GM23338 (cell line): ENCODE data around the gene TTLL5. TPM values are rescaled to one million over a fixed set of nuclear protein-coding genes. Genes with fewer than 3 reads are reported as not detected.

Experiments
- ATAC-seq: fragments of 200-7000 bp; cut with Tn5 transposase; 3 replicates; pipeline ENCODE4 v1.9.1; 2020
- DNase-seq: peaks from one replicate; pipeline ENCODE4 v3.0.0-alpha.2; 2015; ENCODE audit warnings: low spot score
- H2AFZ ChIP-seq: fragments of 200-600 bp; sonication (generic); 2 replicates; pipeline ENCODE4 v1.8.0; 2016; ENCODE audit warnings: antibody characterized with exemption, mild to moderate bottlenecking, moderate library complexity
- H3F3A ChIP-seq: fragments of 200-600 bp; sonication (generic); replicated peaks from 2 replicates; pipeline ENCODE4 v1.8.0; 2017; ENCODE audit warnings: antibody characterized with exemption, mixed run types, low read depth
- H3K27ac ChIP-seq: fragments of 200-600 bp; sonication (generic); 2 replicates; pipeline ENCODE4 v1.6.1; 2016; ENCODE audit warnings: low read depth
- H3K27me3 ChIP-seq: fragments of 200-600 bp; sonication (generic); 2 replicates; pipeline ENCODE4 v1.8.0; 2016; ENCODE audit warnings: mild to moderate bottlenecking, mixed run types, moderate library complexity; ENCODE audit not compliant: insufficient read depth
- H3K36me3 ChIP-seq: fragments of 200-600 bp; sonication (generic); 2 replicates; pipeline ENCODE4 v1.8.0; 2016; ENCODE audit warnings: mild to moderate bottlenecking; ENCODE audit not compliant: insufficient read depth
- H3K4me1 ChIP-seq: fragments of 200-600 bp; sonication (generic); 2 replicates; pipeline ENCODE4 v1.8.0; 2016; ENCODE audit warnings: mild to moderate bottlenecking, moderate library complexity; ENCODE audit not compliant: insufficient read depth
- H3K4me2 ChIP-seq: fragments of 200-600 bp; sonication (generic); 2 replicates; pipeline ENCODE4 v1.7.1; 2017; ENCODE audit warnings: mixed run types
- H3K4me3 ChIP-seq: fragments of 200-600 bp; sonication (generic); 2 replicates; pipeline ENCODE4 v1.6.1; 2016; ENCODE audit warnings: mixed run types
- H3K79me2 ChIP-seq: fragments of 200-600 bp; sonication (generic); replicated peaks from 2 replicates; pipeline ENCODE4 v1.8.0; 2017; ENCODE audit warnings: mild to moderate bottlenecking; ENCODE audit not compliant: insufficient read depth
- H3K9me2 ChIP-seq: fragments of 200-600 bp; sonication (generic); 2 replicates; pipeline ENCODE4 v1.8.0; 2017; ENCODE audit not compliant: insufficient read depth
- H4K20me1 ChIP-seq: fragments of 200-600 bp; sonication (generic); replicated peaks from 2 replicates; pipeline ENCODE4 v1.8.0; 2017; ENCODE audit warnings: mild to moderate bottlenecking; ENCODE audit not compliant: insufficient read depth
- H3K27ac Mint-ChIP-seq: 2 replicates; pipeline ENCODE4 v1.8.0; 2020; ENCODE audit warnings: inconsistent platforms, mild to moderate bottlenecking, moderate library complexity, mixed read lengths
- H3K27me3 Mint-ChIP-seq: 3 replicates; pipeline ENCODE4 v1.8.0; 2022; ENCODE audit warnings: low read depth, mild to moderate bottlenecking, moderate library complexity, mixed read lengths, inconsistent platforms; ENCODE audit not compliant: insufficient read depth, poor library complexity
- H3K36me3 Mint-ChIP-seq: 3 replicates; pipeline ENCODE4 v1.8.0; 2021; ENCODE audit warnings: low read depth, mild to moderate bottlenecking, inconsistent platforms, moderate library complexity, mixed read lengths
- H3K4me1 Mint-ChIP-seq: 3 replicates; pipeline ENCODE4 v1.8.0; 2020; ENCODE audit warnings: mild to moderate bottlenecking, inconsistent platforms, mixed read lengths
- H3K4me3 Mint-ChIP-seq: 3 replicates; pipeline ENCODE4 v1.8.0; 2021; ENCODE audit warnings: moderate library complexity, mild to moderate bottlenecking, inconsistent platforms, mixed read lengths
- H3K9me3 Mint-ChIP-seq: 3 replicates; pipeline ENCODE4 v1.8.0; 2020; ENCODE audit warnings: moderate library complexity, mild to moderate bottlenecking, inconsistent platforms, mixed read lengths
- CREB1 ChIP-seq: fragments of 250-450 bp; sonication (Bioruptor Pico); IDR thresholded peaks from 2 replicates; pipeline ENCODE4 v1.5.0; 2020; ENCODE audit warnings: low read depth, mild to moderate bottlenecking, moderate library complexity
- EZH2 ChIP-seq: fragments of 200-600 bp; sonication (generic); IDR thresholded peaks from one replicate; pipeline ENCODE4 v1.8.0; 2017; ENCODE audit warnings: antibody characterized with exemption, mild to moderate bottlenecking, low read depth; ENCODE audit not compliant: unreplicated experiment
- EZH2phosphoT487 ChIP-seq: fragments of 200-600 bp; sonication (generic); IDR thresholded peaks from one replicate; pipeline ENCODE4 v1.8.1; 2018; ENCODE audit warnings: antibody characterized with exemption; ENCODE audit not compliant: unreplicated experiment
- JUNB ChIP-seq: IDR thresholded peaks from one replicate; pipeline ENCODE4 v1.6.1; 2016; ENCODE audit warnings: antibody characterized with exemption; ENCODE audit not compliant: unreplicated experiment
- NANOG ChIP-seq: IDR thresholded peaks from 2 replicates; pipeline ENCODE4 v1.6.1; 2016; ENCODE audit warnings: antibody characterized with exemption, borderline replicate concordance
- POLR2AphosphoS5 ChIP-seq: IDR thresholded peaks from 2 replicates; pipeline ENCODE4 v1.6.1; 2016; ENCODE audit warnings: antibody characterized with exemption, low read depth
- STAT1 ChIP-seq: IDR thresholded peaks from one replicate; pipeline ENCODE4 v1.6.1; 2016; ENCODE audit warnings: antibody characterized with exemption; ENCODE audit not compliant: unreplicated experiment
- ZNF114 ChIP-seq: fragments of 250-450 bp; sonication (Bioruptor Pico); IDR thresholded peaks from 2 replicates; pipeline ENCODE4 v1.5.0; 2020; ENCODE audit warnings: mild to moderate bottlenecking, moderate library complexity
- ZNF331 ChIP-seq: fragments of 250-450 bp; sonication (Bioruptor Pico); IDR thresholded peaks from 2 replicates; pipeline ENCODE4 v1.5.0; 2020; ENCODE audit warnings: low read depth, mild to moderate bottlenecking, moderate library complexity
- polyA plus RNA-seq: library from polyadenylated mRNA; unstranded; fragments of >200 nt; fragmentation: Nextera tagmentation; extraction: Ambion mirVana; gene quantifications from 2 replicates; pipeline ENCODE4 v1.2.1, GENCODE V29; 2016
- total RNA-seq: library from RNA; depleted of rRNA; stranded (reverse); fragments of >200 nt; shearing (Covaris generic); gene quantifications from 2 replicates; pipeline ENCODE4 v1.2.3, GENCODE V29; 2014
- TF ChIP-seq, protein P1 (sequence below): IDR thresholded peaks from one replicate; pipeline ENCODE4 v1.6.1; 2018; ENCODE audit warnings: antibody characterized with exemption; ENCODE audit not compliant: unreplicated experiment
- TF ChIP-seq, protein P2 (sequence below): IDR thresholded peaks from 2 replicates; pipeline ENCODE4 v1.6.1; 2016; ENCODE audit warnings: antibody characterized with exemption

The TTLL5 gene
- total and polyA plus RNA-seq, 2 experiments from 2014 or later, result 33.5 to 35.4 TPM

GRCh38 chr14:75773046-75773445 lies 112.0 kb downstream of the TTLL5 start:
- H3K4me2 ChIP-seq, result no peak overlapping the region
- H3K36me3 Mint-ChIP-seq, result peaks cover 7% of the 10 kb centered on the region
- ATAC-seq (no peak), DNase-seq (no peak)
- H3K4me3 ChIP-seq, result no peak overlapping the region
- no peak overlapping the region for H3K27ac Mint-ChIP-seq
- H3F3A ChIP-seq, result no peaks in the 10 kb centered on the region
- H2AFZ ChIP-seq, result no peak overlapping the region
- H3K4me1 ChIP-seq, result no peaks in the 10 kb centered on the region
- no peaks in the 10 kb centered on the region for H3K4me1 Mint-ChIP-seq
- H3K27me3 ChIP-seq, result no peaks in the 10 kb centered on the region
- H3K27ac ChIP-seq, result no peak overlapping the region
- no peak overlapping the region for H3K4me3 Mint-ChIP-seq
- no peaks in the 10 kb centered on the region for H3K9me2 ChIP-seq
- TF ChIP-seq ZNF331 (CRISPR knock-in tag) (no peak), POLR2AphosphoS5 (no peak), NANOG (no peak), EZH2phosphoT487 (no peak), STAT1 (no peak)
- TF ChIP-seq, protein P1, sequence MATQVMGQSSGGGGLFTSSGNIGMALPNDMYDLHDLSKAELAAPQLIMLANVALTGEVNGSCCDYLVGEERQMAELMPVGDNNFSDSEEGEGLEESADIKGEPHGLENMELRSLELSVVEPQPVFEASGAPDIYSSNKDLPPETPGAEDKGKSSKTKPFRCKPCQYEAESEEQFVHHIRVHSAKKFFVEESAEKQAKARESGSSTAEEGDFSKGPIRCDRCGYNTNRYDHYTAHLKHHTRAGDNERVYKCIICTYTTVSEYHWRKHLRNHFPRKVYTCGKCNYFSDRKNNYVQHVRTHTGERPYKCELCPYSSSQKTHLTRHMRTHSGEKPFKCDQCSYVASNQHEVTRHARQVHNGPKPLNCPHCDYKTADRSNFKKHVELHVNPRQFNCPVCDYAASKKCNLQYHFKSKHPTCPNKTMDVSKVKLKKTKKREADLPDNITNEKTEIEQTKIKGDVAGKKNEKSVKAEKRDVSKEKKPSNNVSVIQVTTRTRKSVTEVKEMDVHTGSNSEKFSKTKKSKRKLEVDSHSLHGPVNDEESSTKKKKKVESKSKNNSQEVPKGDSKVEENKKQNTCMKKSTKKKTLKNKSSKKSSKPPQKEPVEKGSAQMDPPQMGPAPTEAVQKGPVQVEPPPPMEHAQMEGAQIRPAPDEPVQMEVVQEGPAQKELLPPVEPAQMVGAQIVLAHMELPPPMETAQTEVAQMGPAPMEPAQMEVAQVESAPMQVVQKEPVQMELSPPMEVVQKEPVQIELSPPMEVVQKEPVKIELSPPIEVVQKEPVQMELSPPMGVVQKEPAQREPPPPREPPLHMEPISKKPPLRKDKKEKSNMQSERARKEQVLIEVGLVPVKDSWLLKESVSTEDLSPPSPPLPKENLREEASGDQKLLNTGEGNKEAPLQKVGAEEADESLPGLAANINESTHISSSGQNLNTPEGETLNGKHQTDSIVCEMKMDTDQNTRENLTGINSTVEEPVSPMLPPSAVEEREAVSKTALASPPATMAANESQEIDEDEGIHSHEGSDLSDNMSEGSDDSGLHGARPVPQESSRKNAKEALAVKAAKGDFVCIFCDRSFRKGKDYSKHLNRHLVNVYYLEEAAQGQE, result no peak
- H3K36me3 ChIP-seq, result peaks cover 6% of the 10 kb centered on the region; the same call in 1 of the 2 replicates
- 0 out of 2 replicates have a peak, but pooled peaks cover 4% of the 10 kb centered on the region for H4K20me1 ChIP-seq
- H3K79me2 ChIP-seq, result no peaks in the 10 kb centered on the region
- no peaks in the 10 kb centered on the region for H3K9me3 Mint-ChIP-seq
- no peaks in the 10 kb centered on the region for H3K27me3 Mint-ChIP-seq

GRCh38 chr14:75781096-75781495 lies 120.0 kb downstream of the TTLL5 start:
- Histone ChIP-seq H3K27ac (no peak overlapping the region), H3K4me3 (no peak overlapping the region), H3K4me2 (no peak overlapping the region), H3K27me3 (no peaks in the 10 kb centered on the region), H3K79me2 (no peaks in the 10 kb centered on the region), H3K9me2 (no peaks in the 10 kb centered on the region), H4K20me1 (no peaks in the 10 kb centered on the region), H3K4me1 (no peaks in the 10 kb centered on the region), H2AFZ (no peak overlapping the region), H3K36me3 (peaks cover 17% of the 10 kb centered on the region; the same call in 1 of the 2 replicates), H3F3A (no peaks in the 10 kb centered on the region)
- Mint-ChIP-seq H3K4me3 (no peak overlapping the region), H3K27me3 (no peaks in the 10 kb centered on the region), H3K27ac (no peak overlapping the region), H3K9me3 (no peaks in the 10 kb centered on the region), H3K4me1 (no peaks in the 10 kb centered on the region), H3K36me3 (peaks cover 33% of the 10 kb centered on the region)
- DNase-seq (no peak), ATAC-seq (no peak)
- no peak for TF ChIP-seq ZNF114 (CRISPR knock-in tag)
- TF ChIP-seq JUNB, result no peak
- no peak for TF ChIP-seq EZH2phosphoT487
- TF ChIP-seq, protein P2, sequence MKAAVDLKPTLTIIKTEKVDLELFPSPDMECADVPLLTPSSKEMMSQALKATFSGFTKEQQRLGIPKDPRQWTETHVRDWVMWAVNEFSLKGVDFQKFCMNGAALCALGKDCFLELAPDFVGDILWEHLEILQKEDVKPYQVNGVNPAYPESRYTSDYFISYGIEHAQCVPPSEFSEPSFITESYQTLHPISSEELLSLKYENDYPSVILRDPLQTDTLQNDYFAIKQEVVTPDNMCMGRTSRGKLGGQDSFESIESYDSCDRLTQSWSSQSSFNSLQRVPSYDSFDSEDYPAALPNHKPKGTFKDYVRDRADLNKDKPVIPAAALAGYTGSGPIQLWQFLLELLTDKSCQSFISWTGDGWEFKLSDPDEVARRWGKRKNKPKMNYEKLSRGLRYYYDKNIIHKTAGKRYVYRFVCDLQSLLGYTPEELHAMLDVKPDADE, result no peak
- TF ChIP-seq STAT1, result no peak
- TF ChIP-seq EZH2, result no peak
- TF ChIP-seq, protein P1, result no peak
- TF ChIP-seq NANOG, result no peak
- TF ChIP-seq CREB1 (CRISPR knock-in tag), result no peak
- TF ChIP-seq POLR2AphosphoS5, result no peak
- no peak for TF ChIP-seq ZNF331 (CRISPR knock-in tag)
